PFSK-1 (cell line): Measurements from ENCODE around the gene EOLA1.

Source experiments
- FOXP2 ChIP-seq: optimal IDR thresholded peaks from 2 replicates; pipeline ENCODE3; 2011; ENCODE audit warnings: borderline replicate concordance, control low read depth, inconsistent platforms; ENCODE audit not compliant: insufficient read depth; ENCODE audit errors: extremely low read length, extremely low read depth
- POLR2AphosphoS5 ChIP-seq: IDR thresholded peaks from 2 replicates; pipeline ENCODE4 v1.6.1; 2012; ENCODE audit warnings: low read depth, mild to moderate bottlenecking, control low read depth, low read length, moderate library complexity
- REST ChIP-seq, 2 experiments: IDR thresholded peaks; 2 replicates each; pipeline versions ENCODE4 v1.6.1 to v1.8.0; 2011 to 2012; ENCODE audit warnings: low read depth in 2 of 2, low read length in 2 of 2, control low read depth in 1 of 2, inconsistent platforms in 1 of 2, mild to moderate bottlenecking in 1 of 2, moderate library complexity in 1 of 2; ENCODE audit not compliant: insufficient read depth in 1 of 2
- SIN3A ChIP-seq: IDR thresholded peaks from 2 replicates; pipeline ENCODE4 v1.6.1; 2012; ENCODE audit warnings: mild to moderate bottlenecking, low read length, moderate library complexity, borderline replicate concordance; ENCODE audit not compliant: insufficient read depth
- TAF1 ChIP-seq: IDR thresholded peaks from 2 replicates; pipeline ENCODE4 v1.6.1; 2012; ENCODE audit warnings: low read length, control low read depth, borderline replicate concordance; ENCODE audit not compliant: insufficient read depth

- TF ChIP-seq POLR2AphosphoS5 (no peak), REST (IDR thresholded peaks at IDR 0.05; ENCODE audit: insufficient read depth in 1 of 2, low read depth in 2 of 2, low read length in 2 of 2) (no peak), TAF1 (no peak), SIN3A (no peak), FOXP2 (no peak)
Measured at GRCh38 chrX:149541521-149542047, 772 bp downstream of the EOLA1 start.
